IPS-NIHi7 (cell line): ENCODE measurements around the gene MAP3K9.

Experiments used
- DNase-seq: peaks from one replicate; pipeline ENCODE4 v3.0.0; 2012; ENCODE audit warnings: mixed read lengths; ENCODE audit errors: extremely low spot score

MAP3K9 gene

DNA sequence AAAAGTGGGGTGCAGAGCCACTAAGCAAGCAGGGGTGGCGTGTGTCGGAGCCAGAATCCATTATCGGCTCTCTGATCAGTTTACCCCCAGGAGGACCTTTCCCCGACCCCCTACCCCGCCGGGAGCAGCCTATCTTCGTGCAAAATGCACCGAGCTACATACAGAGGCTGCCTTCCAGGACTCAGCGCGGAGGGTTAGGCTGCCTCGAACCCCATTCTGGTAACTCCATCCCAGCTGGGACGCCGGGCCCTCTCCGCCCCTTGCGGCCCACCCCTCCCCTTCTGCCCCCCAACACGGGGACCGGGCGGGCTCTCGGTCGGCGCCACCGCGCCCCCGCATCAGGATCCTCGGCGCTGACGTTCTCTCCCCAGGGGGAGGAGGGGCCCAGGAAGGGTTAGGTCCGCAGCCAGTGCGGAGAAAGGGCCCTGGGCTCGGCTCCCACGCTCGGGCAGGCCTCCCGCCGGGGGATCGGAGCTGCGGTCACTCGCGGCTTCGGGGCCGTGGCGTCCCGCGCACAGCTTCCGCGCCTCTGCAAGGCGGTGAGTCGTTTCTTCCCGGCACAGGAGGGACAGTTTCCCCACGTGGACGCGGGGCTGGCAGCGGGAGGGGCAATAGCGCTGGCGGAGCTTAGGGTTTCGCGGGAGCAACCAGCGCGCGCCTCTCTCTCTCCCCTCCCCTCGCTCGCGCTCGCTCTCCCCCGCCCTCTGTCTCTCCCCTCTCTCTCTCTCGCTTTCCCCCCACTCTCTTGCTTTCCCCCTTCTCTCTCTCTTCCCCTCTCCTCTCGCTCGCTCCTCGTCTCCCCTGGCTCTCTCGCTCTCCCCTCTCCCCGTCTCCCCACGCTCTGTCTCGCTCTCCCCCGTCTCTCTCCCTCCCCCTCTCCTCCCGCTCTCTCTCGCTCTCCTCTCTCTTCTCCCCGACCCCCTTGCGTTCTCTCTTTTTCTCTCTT is 12.5 kb upstream of the MAP3K9 start:
- peak; percentile 60 for DNase-seq

DNA sequence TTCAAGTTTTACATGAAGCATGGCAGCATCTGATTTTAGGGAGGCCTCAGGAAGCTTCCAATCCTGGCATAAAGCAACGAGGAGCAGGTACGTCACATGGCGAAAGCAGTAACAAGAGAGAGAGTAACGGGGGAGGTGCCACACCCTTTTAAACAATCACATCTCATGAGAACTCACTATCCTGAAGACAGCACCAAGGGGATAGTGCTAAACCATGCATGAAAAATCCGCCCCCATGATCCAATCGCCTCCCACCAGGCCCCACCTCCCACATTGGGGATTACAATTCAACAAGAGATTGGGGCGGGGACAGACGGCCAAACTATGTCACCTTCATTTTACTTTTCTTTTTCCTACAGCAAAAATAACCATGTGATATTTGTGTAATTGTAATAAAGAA is 7.2 kb upstream of the MAP3K9 start:
- DNase-seq: no peak

DNA sequence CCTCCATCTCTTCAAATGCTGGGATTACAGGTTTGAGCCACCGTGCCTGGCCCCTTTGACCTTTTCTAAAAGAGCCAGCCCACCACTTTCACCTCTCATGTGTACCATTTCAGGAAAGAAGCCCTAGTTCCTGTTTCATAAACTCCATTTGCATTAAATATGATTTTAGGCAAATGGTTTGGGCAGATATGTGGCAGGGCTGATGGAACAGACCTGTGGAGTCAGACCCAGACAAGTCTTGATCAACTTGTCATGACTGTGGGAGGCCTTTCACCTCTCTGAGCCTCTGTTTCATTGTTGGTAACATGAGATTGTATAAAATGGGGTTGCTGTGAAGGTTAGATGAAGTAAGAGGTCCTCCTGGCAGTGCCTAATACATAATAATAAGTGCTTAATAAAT is 5.2 kb upstream of the MAP3K9 start:
- no peak for DNase-seq

DNA sequence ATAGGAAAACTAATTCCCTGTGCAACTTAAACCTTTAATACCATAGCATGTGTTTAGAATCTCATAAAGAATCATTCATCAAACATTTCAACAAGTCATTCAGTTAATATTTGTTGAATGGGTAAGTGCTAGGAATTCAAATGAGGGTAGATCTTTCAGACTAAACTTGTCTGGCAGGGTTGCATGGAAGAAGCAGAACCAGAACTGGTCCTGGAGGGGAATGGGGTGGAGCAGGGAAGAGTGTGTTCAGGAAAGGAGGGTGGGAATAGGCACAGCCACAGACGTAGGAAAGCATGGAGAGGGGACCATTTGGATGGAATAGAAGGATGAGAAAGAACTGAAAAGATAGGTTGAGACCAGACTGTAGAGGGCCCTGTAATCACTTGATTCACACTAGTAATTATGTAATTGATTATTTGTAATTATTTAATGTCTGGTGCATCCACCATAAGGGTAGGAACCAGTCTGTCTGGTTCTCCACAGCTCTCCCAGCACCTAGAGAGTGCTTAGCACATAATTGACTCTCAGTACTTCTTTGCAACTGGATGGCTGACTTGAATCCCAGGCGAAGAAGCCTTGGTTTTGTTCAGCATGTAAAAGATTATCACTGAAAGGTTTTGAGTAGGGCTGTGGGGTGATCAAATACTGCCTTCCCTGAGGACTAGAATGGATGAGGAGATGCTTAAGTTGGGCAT is 3.0 kb upstream of the MAP3K9 start:
- no peak for DNase-seq

DNA sequence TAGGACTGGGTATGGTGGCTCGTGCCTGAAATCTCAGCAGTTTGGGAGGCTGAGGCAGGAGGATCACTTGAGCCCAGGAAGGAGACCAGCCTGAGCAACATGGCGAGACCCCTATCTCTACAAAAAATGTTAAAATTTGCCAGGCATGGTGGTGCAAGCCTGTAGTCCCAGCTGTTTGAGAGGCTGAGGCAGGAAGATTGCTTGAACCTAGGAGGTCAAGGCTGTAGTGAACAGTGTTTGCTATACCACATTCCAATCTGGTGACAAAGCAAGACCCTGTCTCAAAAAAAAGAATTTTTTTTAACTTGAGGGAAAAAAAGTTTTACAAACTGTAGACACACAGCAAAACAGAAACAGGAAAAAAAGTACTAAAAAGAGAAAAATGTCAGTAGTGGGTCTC is 2.3 kb upstream of the MAP3K9 start:
- no peak for DNase-seq

DNA sequence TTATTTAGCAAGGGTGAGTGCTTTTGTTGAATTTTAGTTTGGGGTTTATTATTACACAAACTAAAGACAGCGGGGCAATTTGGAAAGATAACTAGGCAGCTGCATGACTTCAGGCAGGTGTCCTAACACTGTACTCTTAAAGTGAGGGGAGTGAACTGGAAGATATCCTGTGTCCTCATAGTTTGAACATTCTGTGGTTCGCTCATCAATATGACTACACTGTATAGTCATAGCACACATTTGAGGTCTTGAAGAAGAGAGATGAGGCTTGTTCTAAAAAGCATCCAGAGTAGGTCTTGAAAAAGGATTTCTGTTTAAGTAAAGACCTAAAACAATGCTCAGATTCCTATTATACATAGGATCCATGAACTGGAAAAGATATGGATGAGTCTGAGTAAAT is 1.7 kb upstream of the MAP3K9 start:
- DNase-seq: no peak

DNA sequence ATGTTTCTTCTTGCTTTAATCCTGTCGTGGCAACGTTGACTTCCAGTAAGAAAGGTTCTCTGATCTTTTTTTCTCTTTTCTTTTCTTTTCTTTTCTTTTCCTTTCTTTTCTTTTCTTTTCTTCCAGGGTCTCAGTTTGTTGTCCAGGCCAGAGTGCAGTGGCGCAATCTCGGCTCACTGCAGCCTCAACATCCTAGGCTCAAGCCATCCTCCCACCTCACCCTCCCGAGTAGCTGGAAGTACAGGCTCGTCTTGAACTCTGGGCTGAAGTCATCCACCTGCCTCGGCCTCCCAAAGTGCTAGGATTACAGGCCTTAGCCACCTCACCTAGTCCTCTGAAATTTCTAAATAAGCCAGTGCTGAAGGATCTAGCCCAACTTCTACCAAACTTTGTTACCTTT is 1.3 kb upstream of the MAP3K9 start:
- no peak for DNase-seq

DNA sequence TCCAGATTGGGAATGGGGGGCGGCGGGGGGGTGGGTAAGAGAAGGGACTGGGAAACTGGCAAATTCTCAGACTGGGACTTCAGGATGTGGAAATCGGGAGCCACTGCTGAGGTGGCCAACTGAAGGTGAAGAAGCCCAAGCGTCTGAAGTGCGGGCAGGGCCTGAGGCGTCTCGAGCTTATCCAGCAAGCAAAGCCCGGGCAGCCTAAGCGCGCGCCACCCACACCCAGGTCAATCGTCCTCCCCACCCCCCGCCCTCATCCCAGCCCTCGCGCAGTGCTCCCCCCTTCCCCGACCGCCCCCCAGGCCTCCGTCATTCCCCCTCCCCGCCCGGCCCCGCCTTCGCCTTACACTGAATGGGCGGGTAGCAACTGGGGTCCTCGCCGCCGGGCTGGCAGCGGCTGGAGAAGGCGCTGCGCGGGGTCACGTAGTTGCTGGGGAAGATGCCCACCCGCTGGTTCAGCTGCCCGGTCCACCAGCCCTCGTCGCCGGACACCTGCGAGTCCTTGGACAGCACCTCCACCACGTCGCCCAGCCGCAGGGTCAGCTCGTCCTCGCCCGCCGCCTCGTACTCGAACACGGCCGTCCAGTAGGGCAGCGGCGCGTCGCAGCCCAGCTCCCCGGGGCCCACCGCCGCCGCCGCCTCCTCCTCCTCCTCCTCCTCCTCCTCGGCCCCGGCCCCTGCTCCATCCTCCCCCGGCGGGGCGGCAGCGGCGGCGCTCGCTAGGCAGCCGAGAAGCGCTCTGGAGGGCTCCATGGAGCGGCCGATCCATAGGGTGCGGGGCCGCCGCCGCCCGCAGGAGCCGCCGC is 693 bp downstream of the MAP3K9 start:
- DNase-seq: peak; percentile 47

DNA sequence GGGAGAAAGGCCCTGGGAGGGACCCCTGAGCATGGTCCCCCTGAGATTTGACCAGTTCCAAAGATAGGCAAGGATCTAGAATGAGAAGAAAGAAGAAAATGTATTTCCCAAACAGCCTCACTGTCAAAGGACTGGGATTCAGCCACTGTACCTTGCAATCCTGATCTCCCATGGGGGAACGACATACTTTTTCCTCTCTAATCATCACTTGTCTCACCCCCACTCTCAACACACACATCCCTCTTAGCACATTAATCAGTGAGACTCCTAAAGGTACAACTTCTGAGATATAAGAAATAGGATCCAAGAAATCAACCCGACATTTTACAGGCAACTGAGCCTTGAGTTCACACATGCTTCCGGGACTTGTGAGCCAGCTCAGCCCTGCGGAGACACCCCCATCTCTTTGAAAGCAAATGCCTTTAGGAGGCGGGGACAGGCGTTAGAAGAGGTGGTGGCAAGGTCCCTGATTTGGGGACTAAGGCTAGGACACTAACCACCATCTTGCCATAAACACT is 1.4 kb downstream of the MAP3K9 start:
- DNase-seq: peak; percentile 58

DNA sequence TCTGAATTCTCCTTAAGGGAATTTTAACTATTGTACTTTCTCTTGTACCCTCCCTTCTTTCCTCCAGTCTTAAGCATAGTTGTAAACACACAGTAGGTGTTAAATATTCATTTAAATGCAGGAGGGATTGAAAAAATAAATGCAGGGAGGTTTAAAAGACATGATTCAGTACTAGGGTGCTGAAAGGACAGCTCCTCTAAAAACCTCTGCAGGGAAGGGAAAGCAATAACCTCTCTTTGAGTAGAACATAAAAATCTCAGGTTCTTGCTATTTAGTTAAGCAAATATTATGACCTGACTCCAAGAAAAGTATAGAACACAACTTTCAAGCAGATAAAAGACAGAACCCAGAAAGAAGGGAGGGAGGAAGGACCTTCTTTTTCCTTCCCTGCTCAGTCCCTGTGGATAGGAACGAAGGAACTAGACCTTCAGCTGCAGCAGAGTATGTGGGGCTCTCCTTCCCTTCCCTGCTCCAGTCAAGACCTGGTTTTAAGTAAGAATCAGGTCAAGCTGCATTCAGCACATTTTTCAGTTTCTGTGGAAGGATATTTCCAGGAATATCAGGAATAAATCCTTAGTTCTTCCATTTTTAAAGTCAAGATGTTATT is 4.7 kb downstream of the MAP3K9 start:
- DNase-seq: peak; percentile 22

DNA sequence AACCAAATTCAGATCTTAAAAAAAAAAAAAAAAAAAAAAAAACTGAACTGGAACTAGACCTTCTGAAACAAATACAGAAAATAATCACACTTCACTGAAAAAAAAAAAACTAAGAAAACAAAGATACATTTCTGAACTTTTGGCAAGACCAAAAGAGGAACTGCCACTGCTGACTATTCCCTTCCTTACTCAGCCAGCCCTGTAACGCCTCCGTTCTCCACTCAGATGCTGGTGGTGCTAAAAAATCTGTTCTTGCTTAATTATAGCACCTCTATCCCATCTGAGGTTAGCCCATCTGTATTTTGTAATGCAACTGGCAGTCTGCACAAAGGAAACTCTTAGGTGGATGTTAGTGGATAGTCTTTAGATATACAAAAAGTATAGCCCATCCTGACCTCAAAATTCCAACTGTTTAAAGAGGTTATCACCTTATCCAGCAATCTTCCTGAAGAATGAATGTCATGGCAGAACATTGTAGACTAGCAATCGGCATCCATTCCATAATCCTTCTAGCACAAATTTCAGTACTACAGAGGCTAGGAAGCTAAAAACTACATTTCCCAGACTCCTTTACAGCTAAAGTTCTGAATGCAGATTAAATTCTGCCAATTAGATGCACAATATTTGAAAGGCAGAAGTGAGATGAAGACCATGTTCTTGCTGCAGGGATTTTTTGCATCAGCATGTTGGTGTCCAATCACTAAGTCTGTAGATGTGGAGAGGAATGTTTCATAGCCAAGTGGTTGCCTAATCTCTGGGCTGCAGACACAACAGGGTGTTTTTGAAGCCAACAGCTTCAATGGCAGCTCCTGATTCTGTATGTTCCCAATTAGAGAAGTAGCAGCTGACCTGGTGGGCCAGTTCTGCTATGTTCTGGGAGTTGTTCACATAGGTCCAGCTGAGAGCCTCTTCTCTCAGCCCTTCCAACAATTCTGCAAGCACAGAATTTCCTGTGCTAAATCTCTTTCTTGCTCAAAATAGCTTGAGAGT is 5.7 kb downstream of the MAP3K9 start:
- no peak for DNase-seq

DNA sequence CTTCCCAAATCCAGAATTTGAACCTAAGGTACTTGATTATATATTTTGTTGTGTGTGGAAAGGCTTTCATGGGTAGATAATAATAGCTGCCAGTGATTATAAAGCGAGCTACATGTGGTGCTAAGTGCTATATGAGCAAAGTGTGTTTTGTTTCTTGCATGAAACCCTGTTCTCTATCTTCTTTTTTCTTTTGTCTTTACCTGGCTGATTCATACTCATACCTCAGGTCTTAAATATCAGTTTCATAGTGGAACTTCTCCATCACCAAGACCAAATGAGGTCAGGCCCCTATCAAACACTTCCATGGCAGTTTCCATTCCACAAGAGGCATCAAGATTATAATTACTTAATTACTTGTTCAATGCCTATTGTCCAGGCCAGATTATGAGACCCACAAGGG is 6.9 kb downstream of the MAP3K9 start:
- DNase-seq: no peak

DNA sequence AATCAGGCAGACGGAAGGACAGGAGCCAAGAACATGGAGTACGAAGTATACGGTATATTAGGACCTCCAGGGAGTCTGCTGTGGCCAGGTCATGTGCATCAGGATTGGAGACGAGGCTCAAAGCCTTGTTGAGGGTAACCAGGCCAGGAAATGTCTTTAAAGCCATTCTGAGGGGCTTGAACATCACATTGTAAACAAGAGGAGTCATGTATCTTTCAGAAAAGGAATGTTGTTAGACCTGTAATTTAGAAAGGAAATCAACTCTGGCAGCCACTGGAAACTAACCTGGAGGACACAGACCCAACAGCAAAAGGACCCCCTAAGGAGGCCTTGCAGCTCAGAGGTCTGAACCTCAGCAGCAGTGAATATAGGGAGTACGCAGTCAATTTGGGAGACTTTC is 7.5 kb downstream of the MAP3K9 start:
- no peak for DNase-seq

DNA sequence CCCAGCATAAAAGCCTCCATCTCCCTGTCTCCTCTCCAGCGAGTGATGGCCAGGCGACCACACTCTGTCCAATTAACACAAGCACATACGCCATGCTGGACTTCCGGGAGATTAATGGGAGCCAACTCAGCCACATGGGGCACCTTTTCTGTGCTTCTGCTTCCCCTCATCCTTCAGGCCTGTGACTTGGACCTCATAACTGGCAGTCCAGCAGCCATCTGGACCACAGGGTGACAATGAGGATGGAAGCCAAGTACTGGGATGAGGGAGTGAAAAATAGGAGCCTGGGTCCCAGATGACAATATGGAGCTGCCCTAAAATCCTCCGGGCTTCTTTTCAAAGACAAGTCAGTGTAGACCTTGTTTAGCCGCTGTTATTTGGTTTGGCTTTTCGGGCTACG is 12.8 kb downstream of the MAP3K9 start:
- DNase-seq: no peak

DNA sequence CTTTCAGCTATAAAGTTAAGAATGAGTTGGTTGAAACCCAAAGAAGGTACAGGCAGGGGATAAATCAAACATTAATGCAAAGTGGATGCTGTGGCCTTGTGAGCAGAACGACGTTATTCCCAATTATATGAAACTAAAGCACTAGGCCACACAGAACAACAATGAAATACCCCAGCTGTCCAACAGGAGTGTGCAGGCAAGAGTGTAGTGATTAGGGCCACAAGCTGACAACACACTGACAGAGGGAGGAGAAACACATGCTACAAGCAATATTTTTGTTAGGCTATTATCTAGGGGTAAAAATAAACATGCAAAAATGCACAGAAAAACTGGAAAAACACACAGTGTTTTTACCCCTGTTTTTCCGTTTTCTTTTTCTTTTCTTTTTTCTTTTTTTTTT is 15.0 kb downstream of the MAP3K9 start:
- no peak for DNase-seq

DNA sequence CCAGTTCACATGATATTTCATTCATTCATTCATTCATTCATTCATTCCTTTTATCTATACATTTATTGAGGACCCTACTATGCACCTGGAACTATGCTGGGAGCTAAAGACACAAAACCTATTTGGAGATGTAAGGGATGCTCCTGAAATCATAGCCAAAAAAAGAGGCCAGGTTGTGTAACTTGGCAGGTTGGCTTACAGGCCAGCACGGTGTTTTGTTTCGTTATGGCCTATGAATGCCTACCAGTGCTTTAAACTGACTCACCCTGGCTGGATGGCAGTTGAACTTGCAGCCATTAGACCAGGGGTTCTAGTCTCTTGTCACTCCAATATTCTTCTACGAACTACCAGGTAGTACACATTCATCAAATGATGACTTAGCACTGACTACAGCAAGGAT is 15.7 kb downstream of the MAP3K9 start:
- no peak for DNase-seq

DNA sequence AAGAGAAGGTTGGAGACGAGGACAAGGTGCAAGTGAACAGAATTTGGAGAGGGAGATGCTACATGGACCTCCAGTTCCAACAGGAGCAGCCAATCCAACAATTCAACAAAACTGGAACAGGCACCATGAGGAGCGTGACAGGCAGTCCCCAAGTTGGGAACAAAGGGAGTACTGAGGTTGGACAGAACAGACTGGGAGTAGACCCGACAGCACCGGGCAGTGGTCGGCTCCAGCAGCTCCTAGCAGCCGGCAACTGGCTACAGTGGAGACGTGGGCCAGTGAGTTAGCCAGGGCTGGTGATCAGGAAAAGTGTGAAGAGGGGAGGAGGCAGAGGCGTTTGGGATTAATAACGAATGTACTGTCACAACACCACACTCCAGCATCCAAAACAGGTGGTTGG is 16.4 kb downstream of the MAP3K9 start:
- no peak for DNase-seq

DNA sequence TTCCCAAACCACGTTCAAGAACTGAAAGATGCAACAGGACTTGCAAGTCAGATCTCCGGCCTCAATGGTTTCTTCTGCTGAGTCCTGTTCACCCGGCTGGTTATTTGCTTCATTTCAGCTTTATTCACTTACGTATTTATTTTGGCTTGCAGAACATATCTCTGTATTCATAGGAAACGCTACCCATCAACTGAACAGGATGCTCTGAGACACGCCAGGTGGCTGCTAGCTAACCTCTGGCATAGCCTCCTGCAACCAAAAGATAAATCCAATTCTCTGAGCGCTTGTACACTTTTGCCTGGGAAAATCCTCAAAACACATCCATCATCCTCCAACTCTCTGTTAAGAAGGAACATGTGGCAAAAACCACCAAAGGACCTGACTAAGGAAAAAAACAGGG is 17.3 kb downstream of the MAP3K9 start:
- no peak for DNase-seq

DNA sequence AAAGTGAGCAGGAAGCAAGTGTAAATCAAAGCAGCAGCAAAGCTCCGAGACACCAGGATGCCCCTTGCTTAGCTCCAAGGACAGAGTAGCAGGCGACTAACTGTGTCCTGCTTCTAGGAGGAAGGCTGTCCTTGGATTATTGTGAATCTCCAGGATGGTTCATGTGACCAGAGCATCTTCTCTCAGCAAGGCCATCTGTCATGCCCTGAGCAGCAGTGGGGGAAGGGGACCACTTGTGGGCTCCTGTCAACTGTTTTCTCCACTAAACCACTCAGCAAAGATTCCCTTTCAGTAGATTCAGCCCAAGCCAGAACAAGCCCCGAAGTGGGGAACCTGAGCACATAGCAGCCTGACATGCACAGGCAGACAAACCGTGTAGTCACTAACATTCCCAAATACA is 19.4 kb downstream of the MAP3K9 start:
- DNase-seq: no peak

DNA sequence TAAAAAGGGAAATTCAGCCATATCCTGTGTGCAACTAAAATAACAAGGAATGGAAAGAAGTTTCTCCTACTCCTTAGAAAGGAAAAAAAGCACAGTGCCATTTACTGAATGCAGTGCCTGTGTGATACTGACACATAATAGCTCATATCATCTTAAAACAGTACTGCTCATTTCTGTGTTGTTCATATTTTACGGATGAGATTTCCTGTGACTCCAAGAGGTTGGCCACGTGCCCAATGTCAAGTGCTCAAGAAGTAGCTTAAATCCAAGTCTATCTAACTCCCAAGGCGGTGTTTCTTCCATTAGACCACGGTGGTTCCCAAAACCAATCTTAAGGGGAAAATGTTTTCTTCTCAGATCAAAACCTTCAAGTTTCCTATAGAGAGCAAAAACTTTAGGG is 20.0 kb downstream of the MAP3K9 start:
- no peak for DNase-seq

DNA sequence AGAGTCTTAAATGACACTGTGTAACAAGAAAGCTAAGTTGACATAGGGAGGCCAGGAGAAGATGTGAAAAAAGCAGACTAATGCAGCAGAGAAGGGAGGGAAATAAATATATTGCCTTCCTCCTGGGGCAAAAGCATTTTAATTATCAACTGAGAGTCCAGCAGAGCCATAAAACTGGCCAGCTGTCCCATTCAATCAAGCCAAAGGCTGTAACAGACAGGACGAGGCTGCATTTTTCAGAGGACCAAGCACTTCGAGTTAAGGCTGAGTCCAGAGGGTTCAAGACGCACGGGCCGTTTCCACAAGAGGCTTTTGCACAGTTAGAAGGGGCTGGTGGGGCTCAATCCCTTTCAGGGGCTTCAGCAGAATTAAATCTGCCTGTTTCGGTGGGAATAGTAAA is 20.4 kb downstream of the MAP3K9 start:
- no peak for DNase-seq
